ENCODE results near the gene CACNB4. TPM values are rescaled to one million over a fixed set of nuclear protein-coding genes. Genes with fewer than 3 reads are reported as not detected.
"Not testable (repeated sequence)": the region's sequence is repeated elsewhere in the genome, so short reads cannot be mapped to it uniquely, and the experiment has no call there.

CACNB4 gene
- total RNA-seq, 2 donors from 2014 or later: 15.4 to 40.6 TPM

DNA sequence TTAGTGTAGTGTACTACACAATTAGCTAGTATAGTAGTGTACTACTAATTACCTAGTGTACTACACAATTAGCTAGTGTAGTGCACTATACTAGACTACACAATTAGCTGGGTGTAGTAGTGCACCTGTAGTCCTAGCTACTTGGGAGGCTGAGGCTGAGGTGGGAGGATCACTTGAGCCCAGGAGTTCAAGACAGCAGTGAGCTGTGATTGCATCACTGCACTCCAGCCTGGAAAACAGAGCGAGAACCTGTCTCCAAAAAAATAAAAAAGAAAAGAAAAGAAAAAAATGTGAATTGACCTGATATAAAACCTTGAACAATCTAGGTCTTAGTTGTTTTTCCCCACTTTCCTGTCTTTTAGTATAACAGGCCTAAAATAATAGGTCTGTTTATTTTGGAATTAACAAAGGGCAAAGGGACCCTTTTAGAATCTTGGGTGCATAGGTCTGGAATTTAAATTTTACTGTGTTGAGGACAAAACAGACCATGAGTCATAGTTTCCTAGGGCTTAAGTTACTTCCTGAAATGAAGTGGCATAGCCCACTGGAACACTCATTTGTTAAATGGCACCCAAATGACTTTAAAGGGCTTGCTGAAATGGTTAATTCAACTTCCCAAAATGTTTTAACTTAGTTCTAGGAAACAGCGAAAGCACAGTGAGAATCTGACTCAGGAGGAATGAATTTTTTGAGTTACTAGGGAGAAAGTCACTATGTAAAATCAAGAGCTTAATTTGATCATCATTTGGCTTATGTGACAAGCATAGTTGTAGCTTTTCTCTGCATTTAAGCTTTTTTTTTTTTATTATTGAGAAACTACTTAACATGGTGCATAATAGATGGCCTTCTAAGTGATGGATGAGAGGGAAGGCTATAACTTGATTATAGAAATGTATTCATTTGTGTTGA, 219.9 kb downstream of the CACNB4 start:
- no peak for DNase-seq (ENCODE audit: low spot score)
- Histone ChIP-seq H3K4me1 (replicated peaks) (no peaks in the 10 kb centered on the region), H3K36me3 (no peaks in the 10 kb centered on the region), H3K27me3 (replicated peaks; ENCODE audit: insufficient read depth) (no peaks in the 10 kb centered on the region), H3K9me3 (no peaks in the 10 kb centered on the region), H3K4me3 (no peak overlapping the region), H3K27ac (no peak overlapping the region)
- intact Hi-C loops (cut with DNase I): no loop called here
- TF ChIP-seq POLR2A (IDR thresholded peaks at IDR 0.05): no peak
- TF ChIP-seq POLR2AphosphoS5 (IDR thresholded peaks at IDR 0.05): no peak
- TF ChIP-seq, protein P1, sequence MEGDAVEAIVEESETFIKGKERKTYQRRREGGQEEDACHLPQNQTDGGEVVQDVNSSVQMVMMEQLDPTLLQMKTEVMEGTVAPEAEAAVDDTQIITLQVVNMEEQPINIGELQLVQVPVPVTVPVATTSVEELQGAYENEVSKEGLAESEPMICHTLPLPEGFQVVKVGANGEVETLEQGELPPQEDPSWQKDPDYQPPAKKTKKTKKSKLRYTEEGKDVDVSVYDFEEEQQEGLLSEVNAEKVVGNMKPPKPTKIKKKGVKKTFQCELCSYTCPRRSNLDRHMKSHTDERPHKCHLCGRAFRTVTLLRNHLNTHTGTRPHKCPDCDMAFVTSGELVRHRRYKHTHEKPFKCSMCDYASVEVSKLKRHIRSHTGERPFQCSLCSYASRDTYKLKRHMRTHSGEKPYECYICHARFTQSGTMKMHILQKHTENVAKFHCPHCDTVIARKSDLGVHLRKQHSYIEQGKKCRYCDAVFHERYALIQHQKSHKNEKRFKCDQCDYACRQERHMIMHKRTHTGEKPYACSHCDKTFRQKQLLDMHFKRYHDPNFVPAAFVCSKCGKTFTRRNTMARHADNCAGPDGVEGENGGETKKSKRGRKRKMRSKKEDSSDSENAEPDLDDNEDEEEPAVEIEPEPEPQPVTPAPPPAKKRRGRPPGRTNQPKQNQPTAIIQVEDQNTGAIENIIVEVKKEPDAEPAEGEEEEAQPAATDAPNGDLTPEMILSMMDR (IDR thresholded peaks at IDR 0.05): no peak
- WGBS: 81% methylated on average over 2 of the region's 2 CpGs

- no peaks in the 10 kb centered on the region for H3K9me3 ChIP-seq
- H3K36me3 ChIP-seq: no peaks in the 10 kb centered on the region
- H3K4me3 ChIP-seq: no peak overlapping the region
- no peak overlapping the region for H3K27ac ChIP-seq
- DNase-seq (ENCODE audit: low spot score): no peak
- H3K27me3 ChIP-seq (replicated peaks; ENCODE audit: insufficient read depth): no peaks in the 10 kb centered on the region
- intact Hi-C loops (cut with DNase I): no loop called here
- no peaks in the 10 kb centered on the region for H3K4me1 ChIP-seq (replicated peaks)
- no peak for TF ChIP-seq POLR2AphosphoS5 (IDR thresholded peaks at IDR 0.05)
- TF ChIP-seq POLR2A (IDR thresholded peaks at IDR 0.05): no peak
- TF ChIP-seq, protein P1 (IDR thresholded peaks at IDR 0.05): no peak
Measured at GRCh38 chr2:151878204-151878603, 220.6 kb downstream of the CACNB4 start.

DNA sequence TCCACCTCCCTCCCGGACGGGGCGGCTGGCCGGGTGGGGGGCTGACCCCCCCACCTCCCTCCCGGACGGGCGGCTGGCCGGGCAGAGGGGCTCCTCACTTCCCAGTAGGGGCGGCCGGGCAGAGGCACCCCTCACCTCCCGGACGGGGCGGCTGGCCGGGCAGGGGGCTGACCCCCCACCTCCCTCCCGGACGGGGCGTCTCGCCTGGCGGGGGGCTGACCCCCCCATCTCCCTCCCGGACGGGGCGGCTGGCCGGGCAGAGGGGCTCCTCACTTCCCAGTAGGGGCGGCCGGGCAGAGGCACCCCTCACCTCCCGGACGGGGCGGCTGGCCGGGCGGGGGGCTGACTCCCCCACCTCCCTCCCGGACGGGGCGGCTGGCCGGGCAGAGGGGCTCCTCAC, 223.2 kb downstream of the CACNB4 start:
- H3K36me3 ChIP-seq; H3K4me3 ChIP-seq; H3K4me1 ChIP-seq (replicated peaks); H3K27me3 ChIP-seq (replicated peaks; ENCODE audit: insufficient read depth); H3K9me3 ChIP-seq; H3K27ac ChIP-seq; DNase-seq (ENCODE audit: low spot score); intact Hi-C loops (cut with DNase I): not testable (repeated sequence)
- WGBS: 65% methylated on average over 8 of the region's 34 CpGs

GRCh38 chr2:151872463-151872862, 226.4 kb downstream of the CACNB4 start:
- TF ChIP-seq POLR2AphosphoS5 (IDR thresholded peaks at IDR 0.05): no peak
- TF ChIP-seq, protein P1 (IDR thresholded peaks at IDR 0.05): no peak
- TF ChIP-seq POLR2A (IDR thresholded peaks at IDR 0.05): no peak
- H3K4me3 ChIP-seq: no peak overlapping the region
- H3K36me3 ChIP-seq: no peaks in the 10 kb centered on the region
- H3K4me1 ChIP-seq (replicated peaks): no peaks in the 10 kb centered on the region
- WGBS: 80% methylated on average over 3 of the region's 3 CpGs
- no peaks in the 10 kb centered on the region for H3K9me3 ChIP-seq
- intact Hi-C loops (cut with DNase I): no loop called here
- DNase-seq (ENCODE audit: low spot score): no peak
- no peaks in the 10 kb centered on the region for H3K27me3 ChIP-seq (replicated peaks; ENCODE audit: insufficient read depth)
- no peak overlapping the region for H3K27ac ChIP-seq

GRCh38 chr2:151869291-151869690, 229.6 kb downstream of the CACNB4 start:
- intact Hi-C loops (cut with DNase I): no loop called here
- DNase-seq (ENCODE audit: low spot score): no peak
- H3K4me3 ChIP-seq: no peak overlapping the region
- WGBS: 83% methylated on average over 5 of the region's 5 CpGs
- no peak overlapping the region for H3K27ac ChIP-seq
- TF ChIP-seq POLR2AphosphoS5 (IDR thresholded peaks at IDR 0.05): no peak
- TF ChIP-seq, protein P1 (IDR thresholded peaks at IDR 0.05): no peak
- TF ChIP-seq POLR2A (IDR thresholded peaks at IDR 0.05): no peak
- H3K9me3 ChIP-seq: no peaks in the 10 kb centered on the region
- no peaks in the 10 kb centered on the region for H3K36me3 ChIP-seq
- H3K4me1 ChIP-seq (replicated peaks): no peaks in the 10 kb centered on the region
- H3K27me3 ChIP-seq (replicated peaks; ENCODE audit: insufficient read depth): no peaks in the 10 kb centered on the region

All from prostate gland (tissue), 2 donors.